Skin epidermis (tissue), 12 donors: ENCODE results near the gene ZRSR2.
A peak's percentile ranks its signal among the peaks of the same experiment; 100 is the strongest.
"Not testable (repeated sequence)": the region's sequence is repeated elsewhere in the genome, so short reads cannot be mapped to it uniquely, and the experiment has no call there.

ENCODE experiments used
- H3K27ac ChIP-seq, 21 experiments: fragments of 200-600 bp; sonication (generic) in 11 of 21; one replicate each; pipeline ENCODE4 v1.5.0; 2020; ENCODE audit warnings: mild to moderate bottlenecking in 3 of 21, inconsistent platforms in 2 of 21, moderate library complexity in 2 of 21
- H3K4me3 ChIP-seq, 7 experiments: fragments of 200-600 bp; sonication (generic) in 2 of 7; one replicate each; pipeline ENCODE4 v1.5.0; 2020; ENCODE audit warnings: inconsistent platforms in 2 of 7, mild to moderate bottlenecking in 2 of 7, moderate library complexity in 1 of 7

Gene ZRSR2

GRCh38 chrX:15789979-15790768 lies at the start of gene ZRSR2:
TSS of gene ZRSR2 (plus strand) at chrX:15790484. CDS start at chrX:15790496, 12 bp downstream.
- Histone ChIP-seq H3K4me3 (peak within 1 kb of the TSS; percentile 44 to 83 (median 52)), H3K27ac (peak within 1 kb of the TSS; percentile 39 to 89 (median 80))

- Histone ChIP-seq H3K27ac (no peak overlapping the region), H3K4me3 (no peak overlapping the region)
Measured at GRCh38 chrX:15744181-15744867, 46.0 kb upstream of the ZRSR2 start.

- Histone ChIP-seq H3K27ac (no peak overlapping the region), H3K4me3 (no peak overlapping the region)
Measured at GRCh38 chrX:15745179-15745578, 45.1 kb upstream of the ZRSR2 start.

- H3K27ac ChIP-seq, H3K4me3 ChIP-seq: not testable (repeated sequence)
Measured at GRCh38 chrX:15746651-15747050, 43.6 kb upstream of the ZRSR2 start.

- Histone ChIP-seq H3K4me3 (no peak overlapping the region), H3K27ac (peak overlapping the region in 1 of 21 experiments; percentile 95)
Measured at GRCh38 chrX:15747626-15748173, 42.6 kb upstream of the ZRSR2 start.

- Histone ChIP-seq H3K4me3 (no peak overlapping the region), H3K27ac (peak overlapping the region in 10 of 21 experiments; percentile 17 to 95 (median 82))
Measured at GRCh38 chrX:15748841-15749240, 41.4 kb upstream of the ZRSR2 start.

- Histone ChIP-seq H3K4me3 (no peak overlapping the region), H3K27ac (peak overlapping the region in 19 of 21 experiments; percentile 41 to 95 (median 79))
Measured at GRCh38 chrX:15749642-15750610, 40.4 kb upstream of the ZRSR2 start.

- Histone ChIP-seq H3K4me3 (no peak overlapping the region), H3K27ac (peak overlapping the region in 20 of 21 experiments; percentile 40 to 95 (median 77))
Measured at GRCh38 chrX:15750611-15751154, 39.6 kb upstream of the ZRSR2 start.

GRCh38 chrX:15751155-15751819 lies 39.0 kb upstream of the ZRSR2 start:
- H3K4me3 ChIP-seq = no peak overlapping the region
- H3K27ac ChIP-seq = peak overlapping the region in 20 of 21 experiments; percentile 44 to 95 (median 81)

- no peak overlapping the region for H3K4me3 ChIP-seq
- H3K27ac ChIP-seq = no peak overlapping the region
Measured at GRCh38 chrX:15755091-15755490, 35.2 kb upstream of the ZRSR2 start.

GRCh38 chrX:15758140-15758539 lies 32.1 kb upstream of the ZRSR2 start:
- Histone ChIP-seq H3K4me3 (no peak overlapping the region), H3K27ac (peak overlapping the region in 2 of 21 experiments; percentile 5 to 49)

GRCh38 chrX:15759886-15760285 lies 30.4 kb upstream of the ZRSR2 start:
- H3K4me3 ChIP-seq = not testable (repeated sequence)
- peak overlapping the region in 1 of 21 experiments; percentile 38 for H3K27ac ChIP-seq

- no peak overlapping the region for H3K27ac ChIP-seq
Measured at GRCh38 chrX:15761564-15762191, 28.6 kb upstream of the ZRSR2 start.

GRCh38 chrX:15769300-15769954 lies 20.9 kb upstream of the ZRSR2 start:
- H3K4me3 ChIP-seq = no peak overlapping the region
- no peak overlapping the region for H3K27ac ChIP-seq

More at GRCh38 chrX:15761564-15762191, 28.6 kb upstream of the ZRSR2 start:
- H3K4me3 ChIP-seq = no peak overlapping the region

GRCh38 chrX:15781961-15782699 lies 8.2 kb upstream of the ZRSR2 start:
- peak overlapping the region in 9 of 21 experiments; percentile 26 to 73 (median 46) for H3K27ac ChIP-seq
- no peak overlapping the region for H3K4me3 ChIP-seq

- Histone ChIP-seq H3K27ac (no peak overlapping the region), H3K4me3 (no peak overlapping the region)
Measured at GRCh38 chrX:15785176-15785750, 5.0 kb upstream of the ZRSR2 start.

GRCh38 chrX:15786915-15787314 lies 3.4 kb upstream of the ZRSR2 start:
- Histone ChIP-seq H3K4me3 (no peak overlapping the region), H3K27ac (no peak overlapping the region)
